Mesendoderm (in vitro differentiated cells): ENCODE data around the gene IL17C.

Source experiments
- DNase-seq: peaks from one replicate; pipeline ENCODE4 v3.0.0; 2013
- H2AK5ac ChIP-seq: 2 replicates; pipeline ENCODE4 v1.6.1; 2013; ENCODE audit warnings: low read length, inconsistent platforms
- H2BK120ac ChIP-seq: 2 replicates; pipeline ENCODE4 v1.6.1; 2013; ENCODE audit warnings: low read depth, mild to moderate bottlenecking, low read length, moderate library complexity, mixed read lengths
- H2BK15ac ChIP-seq: replicated peaks from 2 replicates; pipeline ENCODE4 v1.6.1; 2013; ENCODE audit warnings: low read depth, mild to moderate bottlenecking, moderate library complexity
- H2BK5ac ChIP-seq: 2 replicates; pipeline ENCODE4 v1.6.1; 2013; ENCODE audit warnings: low read length, inconsistent platforms
- H3K18ac ChIP-seq: 2 replicates; pipeline ENCODE4 v1.6.1; 2013; ENCODE audit warnings: mild to moderate bottlenecking, low read length, mixed read lengths
- H3K23ac ChIP-seq: one replicate; pipeline ENCODE4 v1.6.1; 2013; ENCODE audit warnings: low read length
- H3K27ac ChIP-seq: 2 replicates; pipeline ENCODE4 v1.5.1; 2013; ENCODE audit warnings: low read depth, mild to moderate bottlenecking, inconsistent platforms, low read length, moderate library complexity
- H3K27me3 ChIP-seq: 2 replicates; pipeline ENCODE4 v1.6.1; 2013; ENCODE audit warnings: low read length, control low read depth, mild to moderate bottlenecking, inconsistent platforms; ENCODE audit not compliant: insufficient read depth, poor library complexity
- H3K36me3 ChIP-seq: 2 replicates; pipeline ENCODE4 v1.6.1; 2013; ENCODE audit warnings: low read length, inconsistent platforms; ENCODE audit not compliant: control insufficient read depth, insufficient read depth
- H3K4ac ChIP-seq: one replicate; pipeline ENCODE4 v1.6.1; 2013; ENCODE audit warnings: low read depth, mild to moderate bottlenecking, low read length, moderate library complexity
- H3K4me1 ChIP-seq: 2 replicates; pipeline ENCODE4 v1.6.1; 2013; ENCODE audit warnings: low read depth, low read length, inconsistent platforms; ENCODE audit not compliant: control insufficient read depth
- H3K4me2 ChIP-seq: 2 replicates; pipeline ENCODE4 v1.6.1; 2013; ENCODE audit warnings: low read length
- H3K4me3 ChIP-seq: 2 replicates; pipeline ENCODE4 v1.5.1; 2013; ENCODE audit warnings: mild to moderate bottlenecking, low read length
- H3K56ac ChIP-seq: one replicate; pipeline ENCODE4 v1.6.1; 2013; ENCODE audit warnings: low read length
- H3K79me1 ChIP-seq: 2 replicates; pipeline ENCODE4 v1.6.1; 2013; ENCODE audit warnings: low read length, inconsistent platforms
- H3K79me2 ChIP-seq: 2 replicates; pipeline ENCODE4 v1.6.1; 2013; ENCODE audit warnings: mild to moderate bottlenecking, low read length; ENCODE audit not compliant: control insufficient read depth, insufficient read depth
- H3K9ac ChIP-seq: 2 replicates; pipeline ENCODE4 v1.6.1; 2013; ENCODE audit warnings: low read length, inconsistent platforms
- H4K5ac ChIP-seq: one replicate; pipeline ENCODE4 v1.6.1; 2013; ENCODE audit warnings: low read length
- H4K8ac ChIP-seq: one replicate; pipeline ENCODE4 v1.6.1; 2013; ENCODE audit warnings: low read depth, mild to moderate bottlenecking, control low read depth, low read length, moderate library complexity
- WGBS: extraction: QIAGEN DNeasy Blood & Tissue Kit; methylation state at CpG from one replicate; pipeline ENCODE4 v1.1.7; 2013; ENCODE audit warnings: low lambda C conversion rate, missing lambda C conversion rate; ENCODE audit not compliant: insufficient coverage; ENCODE audit errors: extremely low coverage; 5-methylcytosine and 5-hydroxymethylcytosine counted together

The IL17C gene

DNA sequence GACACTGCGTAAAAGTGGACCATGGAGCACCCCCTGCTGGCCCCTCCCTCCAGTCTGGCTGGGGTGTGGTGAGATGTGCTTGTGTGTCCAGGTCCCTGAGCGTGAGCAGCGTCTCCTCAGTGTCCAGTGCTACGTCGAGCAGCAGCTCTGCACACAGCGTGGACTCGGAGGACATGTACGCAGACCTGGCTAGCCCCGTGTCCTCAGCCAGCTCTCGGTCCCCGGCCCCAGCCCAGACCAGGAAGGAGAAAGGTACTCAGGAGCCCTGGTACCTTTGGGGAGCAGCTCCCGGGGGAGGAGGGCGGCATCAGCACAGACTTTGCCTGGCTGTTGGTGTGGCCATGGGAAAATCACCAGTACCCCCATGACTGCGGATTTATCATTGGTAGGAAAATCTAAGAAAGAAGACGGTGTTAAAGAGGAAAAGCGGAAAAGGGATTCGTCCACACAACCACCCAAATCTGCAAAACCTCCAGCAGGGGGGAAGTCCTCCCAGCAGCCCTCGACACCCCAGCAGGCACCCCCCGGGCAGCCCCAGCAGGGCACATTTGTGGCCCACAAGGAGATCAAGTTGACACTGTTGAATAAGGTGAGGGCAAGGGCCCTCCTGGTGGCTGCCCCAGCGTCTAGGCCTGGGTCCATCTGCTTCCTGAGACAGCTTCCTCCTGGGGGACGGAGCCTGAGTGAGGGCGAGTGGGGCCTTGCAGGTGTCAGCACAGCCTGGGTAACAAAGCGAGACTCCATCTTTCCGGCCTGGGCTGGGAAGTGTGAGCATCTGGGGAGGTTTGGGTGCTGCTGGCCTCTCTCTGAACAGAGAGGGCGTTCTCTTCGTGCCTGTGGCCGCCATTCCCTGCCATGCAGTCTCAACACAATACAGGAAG lies 10.6 kb upstream of the IL17C start:
- Histone ChIP-seq H2BK5ac (no peak overlapping the region), H2BK120ac (no peak overlapping the region), H3K18ac (no peak overlapping the region), H3K56ac (peak overlapping the region; percentile 15), H2AK5ac (no peak overlapping the region), H3K23ac (no peak overlapping the region), H3K4me2 (no peak overlapping the region), H3K4me3 (no peak overlapping the region), H3K9ac (no peak overlapping the region), H3K4ac (no peak overlapping the region), H2BK15ac (no peak overlapping the region), H3K36me3 (peaks cover 9% of the 10 kb centered on the region), H4K8ac (no peak overlapping the region), H4K5ac (no peak overlapping the region), H3K79me2 (no peaks in the 10 kb centered on the region), H3K27ac (no peak overlapping the region), H3K27me3 (no peaks in the 10 kb centered on the region), H3K79me1 (no peaks in the 10 kb centered on the region), H3K4me1 (no peaks in the 10 kb centered on the region)
- no CpG with 5 or more reads among the region's 27 CpGs for WGBS
- no peak for DNase-seq

DNA sequence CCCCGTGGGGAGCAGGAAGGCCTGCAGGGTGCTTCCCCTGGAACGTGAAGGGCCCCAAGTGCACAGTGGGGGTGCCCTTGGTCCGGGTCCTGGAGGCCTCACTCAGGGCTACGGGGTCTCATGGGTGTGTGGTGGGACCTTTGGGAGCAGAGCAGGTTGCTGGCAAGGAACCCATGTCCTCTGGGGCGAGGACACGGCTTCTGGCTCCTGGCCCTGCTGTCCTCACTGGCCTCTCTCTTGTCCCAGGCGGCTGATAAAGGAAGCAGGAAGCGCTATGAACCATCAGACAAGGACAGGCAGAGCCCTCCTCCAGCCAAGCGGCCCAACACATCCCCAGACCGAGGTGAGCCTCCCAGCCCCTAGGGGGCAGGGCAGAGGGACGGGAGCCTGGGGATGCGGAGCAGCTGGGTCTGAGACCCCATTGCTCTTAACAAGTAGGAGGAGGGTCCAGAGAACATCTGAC lies 9.8 kb upstream of the IL17C start:
- Histone ChIP-seq H2BK15ac (no peak overlapping the region), H4K8ac (no peak overlapping the region), H3K23ac (no peak overlapping the region), H3K4me2 (no peak overlapping the region), H3K56ac (peak overlapping the region; percentile 15), H3K4me1 (no peaks in the 10 kb centered on the region), H3K79me1 (no peaks in the 10 kb centered on the region), H3K79me2 (no peaks in the 10 kb centered on the region), H2BK120ac (no peak overlapping the region), H3K4me3 (no peak overlapping the region), H3K4ac (no peak overlapping the region), H3K27me3 (no peaks in the 10 kb centered on the region), H3K27ac (no peak overlapping the region), H3K9ac (no peak overlapping the region), H4K5ac (no peak overlapping the region), H3K36me3 (peaks cover 6% of the 10 kb centered on the region), H2AK5ac (no peak overlapping the region), H3K18ac (no peak overlapping the region), H2BK5ac (no peak overlapping the region)
- DNase-seq = peak; percentile 90
- no CpG with 5 or more reads among the region's 12 CpGs for WGBS

DNA sequence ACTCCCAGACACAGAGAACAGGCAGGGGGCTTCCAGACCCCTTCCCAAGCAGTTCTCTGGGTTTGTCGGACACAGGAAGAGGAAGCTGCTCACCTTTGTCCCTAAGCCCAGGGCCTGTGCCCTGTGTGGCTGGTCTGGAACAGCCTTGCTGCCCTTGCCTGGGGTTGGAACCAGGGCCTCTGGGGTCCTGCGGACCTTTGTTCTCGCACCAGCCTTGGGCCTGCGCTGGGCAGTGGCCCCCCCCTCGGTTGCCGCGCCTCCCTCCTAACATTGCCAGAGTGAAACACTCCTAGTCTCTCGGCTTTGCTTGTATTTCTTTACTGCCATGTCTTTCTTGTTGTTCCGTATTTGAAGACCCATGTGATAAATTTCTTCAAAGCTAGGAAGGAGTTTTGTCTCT lies 8.5 kb upstream of the IL17C start:
- H3K27me3 ChIP-seq = no peaks in the 10 kb centered on the region
- no peak overlapping the region for H3K4me3 ChIP-seq
- DNase-seq = no peak

DNA sequence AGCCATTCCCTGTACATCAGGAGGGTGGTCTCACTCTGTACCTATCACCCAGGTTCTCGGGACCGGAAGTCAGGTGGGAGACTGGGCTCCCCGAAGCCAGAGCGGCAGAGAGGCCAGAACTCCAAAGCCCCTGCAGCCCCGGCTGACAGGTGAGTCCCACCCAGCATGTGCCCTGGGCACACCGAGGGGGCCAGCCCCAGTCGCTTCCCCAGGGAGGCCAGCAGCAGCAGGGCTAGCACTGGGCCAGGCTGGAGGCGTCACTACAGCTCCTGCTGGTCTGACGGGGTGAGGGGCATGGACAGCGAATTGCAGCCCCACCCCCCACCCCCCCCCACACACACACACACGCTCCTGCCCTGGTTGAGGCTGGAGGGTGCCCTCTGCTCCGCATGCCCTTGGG lies 7.9 kb upstream of the IL17C start:
- Histone ChIP-seq H4K8ac (no peak overlapping the region), H2BK120ac (no peak overlapping the region), H3K4me3 (no peak overlapping the region), H3K79me1 (no peaks in the 10 kb centered on the region), H2BK15ac (no peak overlapping the region), H3K79me2 (no peaks in the 10 kb centered on the region), H3K18ac (no peak overlapping the region), H2AK5ac (no peak overlapping the region), H3K4ac (no peak overlapping the region), H3K36me3 (peaks cover 3% of the 10 kb centered on the region), H3K27me3 (no peaks in the 10 kb centered on the region), H3K56ac (no peak overlapping the region), H3K27ac (no peak overlapping the region), H3K9ac (no peak overlapping the region), H4K5ac (no peak overlapping the region), H3K23ac (no peak overlapping the region), H3K4me2 (no peak overlapping the region), H2BK5ac (no peak overlapping the region), H3K4me1 (no peaks in the 10 kb centered on the region)
- no CpG with 5 or more reads among the region's 12 CpGs for WGBS
- DNase-seq = no peak

More for the DNA sequence above, 8.5 kb upstream of the IL17C start:
- no peak overlapping the region for H2BK15ac ChIP-seq
- H3K4ac ChIP-seq = no peak overlapping the region
- H3K79me2 ChIP-seq = no peaks in the 10 kb centered on the region
- H3K4me2 ChIP-seq = no peak overlapping the region
- no peak overlapping the region for H2BK5ac ChIP-seq
- no peak overlapping the region for H3K9ac ChIP-seq
- H3K27ac ChIP-seq = no peak overlapping the region
- H4K8ac ChIP-seq = no peak overlapping the region
- no peaks in the 10 kb centered on the region for H3K4me1 ChIP-seq
- H4K5ac ChIP-seq = no peak overlapping the region
- H3K56ac ChIP-seq = no peak overlapping the region
- H3K18ac ChIP-seq = no peak overlapping the region
- H3K23ac ChIP-seq = no peak overlapping the region
- WGBS = no CpG with 5 or more reads among the region's 9 CpGs
- no peak overlapping the region for H2AK5ac ChIP-seq
- H3K36me3 ChIP-seq = peaks cover 3% of the 10 kb centered on the region
- no peak overlapping the region for H2BK120ac ChIP-seq
- no peaks in the 10 kb centered on the region for H3K79me1 ChIP-seq

DNA sequence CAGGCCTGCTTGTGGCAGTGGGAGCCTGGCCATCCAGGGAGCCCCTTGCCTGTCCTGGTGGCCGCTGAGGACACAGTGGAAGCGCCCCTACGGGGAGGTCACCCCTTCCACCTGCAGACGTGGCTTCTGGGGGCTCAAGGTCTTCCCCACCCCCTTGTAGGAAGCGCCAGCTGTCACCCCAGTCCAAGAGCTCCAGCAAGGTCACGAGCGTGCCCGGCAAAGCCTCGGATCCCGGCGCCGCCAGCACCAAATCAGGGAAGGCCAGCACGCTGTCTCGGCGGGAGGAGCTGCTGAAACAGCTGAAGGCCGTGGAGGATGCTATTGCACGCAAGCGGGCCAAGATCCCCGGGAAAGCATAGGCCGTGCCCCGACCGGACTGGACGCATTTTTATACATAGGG lies 7.4 kb upstream of the IL17C start:
- no peak overlapping the region for H3K23ac ChIP-seq
- no peak overlapping the region for H3K27ac ChIP-seq
- H4K8ac ChIP-seq = no peak overlapping the region
- H3K4me1 ChIP-seq = no peaks in the 10 kb centered on the region
- H3K4me3 ChIP-seq = no peak overlapping the region
- H3K79me2 ChIP-seq = no peaks in the 10 kb centered on the region
- no peak overlapping the region for H2BK5ac ChIP-seq
- no peak overlapping the region for H2BK120ac ChIP-seq
- no peak overlapping the region for H3K18ac ChIP-seq
- no peak overlapping the region for H3K4me2 ChIP-seq
- no peak overlapping the region for H4K5ac ChIP-seq
- no peak overlapping the region for H3K56ac ChIP-seq
- WGBS = no CpG with 5 or more reads among the region's 23 CpGs
- H2BK15ac ChIP-seq = no peak overlapping the region
- peaks cover 3% of the 10 kb centered on the region for H3K36me3 ChIP-seq
- H3K79me1 ChIP-seq = no peaks in the 10 kb centered on the region
- H3K27me3 ChIP-seq = no peaks in the 10 kb centered on the region
- no peak overlapping the region for H2AK5ac ChIP-seq
- no peak overlapping the region for H3K4ac ChIP-seq
- DNase-seq = no peak
- no peak overlapping the region for H3K9ac ChIP-seq
